NCI-H2196 treated with DMSO at 0.1 percent for 48 hours (cell line): Measurements from ENCODE around the gene OBSCN.
"Not testable (repeated sequence)": the region's sequence is repeated elsewhere in the genome, so short reads cannot be mapped to it uniquely, and the experiment has no call there.

Experiments
- DNase-seq: peaks from one replicate; lab custom pipeline; 2025; ENCODE audit not compliant: unreplicated experiment; lab: John Stamatoyannopoulos, UW

OBSCN gene

GRCh38 chr1:228259368-228259894, 51.6 kb downstream of the OBSCN start:
- DNase-seq, result no peak

- DNase-seq, result no peak
These were observed 52.1 kb downstream of the OBSCN start for GRCh38 chr1:228259951-228260350.

DNA sequence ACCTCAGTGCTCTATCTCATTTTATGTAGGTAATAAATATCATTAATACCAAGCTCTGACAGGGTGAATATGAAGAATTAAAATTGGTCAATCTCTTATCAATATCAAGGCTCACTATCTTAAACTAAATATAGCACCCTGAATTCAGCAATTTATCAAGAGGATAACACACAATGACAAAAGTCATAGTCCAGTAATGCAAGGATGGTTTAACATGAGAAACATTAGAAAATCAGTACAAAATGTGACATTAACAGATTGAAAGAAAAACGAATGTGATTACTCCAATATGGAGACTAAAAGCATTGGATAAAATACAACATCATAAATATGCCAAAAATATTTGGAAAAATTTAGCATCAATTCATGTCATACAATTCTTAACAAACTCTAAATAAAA, 53.9 kb downstream of the OBSCN start:
- no peak for DNase-seq

GRCh38 chr1:228262475-228262874, 54.6 kb downstream of the OBSCN start:
- DNase-seq, result no peak

GRCh38 chr1:228263636-228264035, 55.8 kb downstream of the OBSCN start:
- DNase-seq, result no peak

- no peak for DNase-seq
These were observed 56.4 kb downstream of the OBSCN start for GRCh38 chr1:228264090-228264829.

GRCh38 chr1:228265167-228265566, 57.3 kb downstream of the OBSCN start:
- no peak for DNase-seq

- DNase-seq, result no peak
These were observed 60.4 kb downstream of the OBSCN start for GRCh38 chr1:228267962-228268880.

- no peak for DNase-seq
These were observed 61.0 kb downstream of the OBSCN start for GRCh38 chr1:228268881-228269265.

DNA sequence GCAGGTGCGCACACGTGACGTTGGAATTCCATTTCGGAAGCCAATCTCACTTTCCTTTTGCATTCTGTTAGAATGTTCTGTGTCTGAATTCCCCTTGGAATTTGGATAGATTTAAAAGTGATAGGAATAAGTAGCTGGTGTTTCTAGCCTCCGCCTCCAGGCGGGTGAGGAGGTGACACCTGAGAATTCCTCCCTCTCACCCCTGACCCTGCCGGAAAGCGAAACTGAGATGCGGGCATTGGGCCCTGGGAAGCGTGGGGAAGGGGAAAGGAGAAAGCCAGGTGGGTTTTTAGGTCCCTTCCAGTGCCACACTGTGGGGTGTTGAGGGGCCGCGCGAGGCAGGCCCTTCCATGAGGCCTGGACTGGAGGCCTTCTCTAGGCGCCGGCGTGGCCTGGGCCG, 61.6 kb downstream of the OBSCN start:
- not testable (repeated sequence) for DNase-seq

DNA sequence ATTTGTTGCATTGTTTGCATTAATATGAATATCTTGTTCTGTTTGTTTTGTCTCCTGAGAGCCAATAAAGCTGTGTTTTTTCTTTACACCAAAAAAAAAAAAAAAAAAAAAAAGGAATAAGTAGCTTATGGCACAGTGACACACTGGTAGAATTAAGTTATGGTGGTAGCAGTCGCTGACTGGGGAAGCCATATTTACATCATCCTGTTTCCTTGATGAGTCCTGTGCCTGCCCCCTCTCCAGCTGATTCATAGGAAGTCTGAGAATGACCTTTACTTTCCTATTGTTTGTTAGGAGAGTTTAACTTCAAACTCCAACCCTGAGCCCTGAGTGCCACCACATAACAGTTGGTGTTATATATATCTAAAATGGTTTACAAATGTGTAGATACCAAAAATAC, 62.2 kb downstream of the OBSCN start:
- no peak for DNase-seq

- DNase-seq, result no peak
These were observed 63.9 kb downstream of the OBSCN start for GRCh38 chr1:228271701-228272251.

DNA sequence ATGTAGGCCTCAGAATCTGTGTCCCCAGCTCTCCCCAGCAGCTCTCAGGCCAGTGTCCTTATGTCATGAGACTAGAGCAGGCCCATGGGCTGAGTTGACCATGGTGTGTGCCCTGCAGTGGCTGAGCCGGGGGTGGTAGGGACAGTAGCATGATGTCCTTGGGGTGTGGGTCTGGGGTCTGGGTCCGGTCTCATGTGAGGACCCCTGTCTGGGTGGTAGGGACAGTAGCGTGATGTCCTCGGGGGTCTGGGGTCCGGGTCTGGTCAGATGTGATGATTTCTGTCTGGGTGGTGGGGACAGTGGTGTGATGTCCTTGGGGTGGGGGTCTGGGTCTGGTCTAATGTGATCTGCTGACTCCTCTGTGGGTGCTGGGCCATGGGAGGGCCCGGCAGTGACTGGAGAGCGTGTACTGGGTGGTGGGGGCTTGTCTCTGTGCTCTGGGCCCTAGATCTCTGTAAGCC, 64.5 kb downstream of the OBSCN start:
- no peak for DNase-seq

GRCh38 chr1:228272831-228273571, 65.2 kb downstream of the OBSCN start:
- no peak for DNase-seq

- DNase-seq, result no peak
These were observed 66.0 kb downstream of the OBSCN start for GRCh38 chr1:228273720-228274451.

GRCh38 chr1:228274452-228275178, 66.8 kb downstream of the OBSCN start:
- DNase-seq, result no peak

DNA sequence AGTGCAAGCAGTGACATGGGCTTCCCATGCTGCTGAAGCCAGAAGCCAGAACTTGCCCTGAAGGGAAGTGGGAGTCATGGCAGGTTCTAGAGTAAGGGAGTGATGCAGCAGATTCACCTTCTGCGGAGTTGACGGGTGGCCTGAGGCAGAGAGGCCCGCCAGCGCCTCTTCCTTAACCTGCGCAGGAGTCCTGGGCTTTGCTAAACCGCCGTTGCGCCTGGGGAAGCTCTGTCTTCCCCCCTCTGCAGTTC, 67.3 kb downstream of the OBSCN start:
- no peak for DNase-seq

DNA sequence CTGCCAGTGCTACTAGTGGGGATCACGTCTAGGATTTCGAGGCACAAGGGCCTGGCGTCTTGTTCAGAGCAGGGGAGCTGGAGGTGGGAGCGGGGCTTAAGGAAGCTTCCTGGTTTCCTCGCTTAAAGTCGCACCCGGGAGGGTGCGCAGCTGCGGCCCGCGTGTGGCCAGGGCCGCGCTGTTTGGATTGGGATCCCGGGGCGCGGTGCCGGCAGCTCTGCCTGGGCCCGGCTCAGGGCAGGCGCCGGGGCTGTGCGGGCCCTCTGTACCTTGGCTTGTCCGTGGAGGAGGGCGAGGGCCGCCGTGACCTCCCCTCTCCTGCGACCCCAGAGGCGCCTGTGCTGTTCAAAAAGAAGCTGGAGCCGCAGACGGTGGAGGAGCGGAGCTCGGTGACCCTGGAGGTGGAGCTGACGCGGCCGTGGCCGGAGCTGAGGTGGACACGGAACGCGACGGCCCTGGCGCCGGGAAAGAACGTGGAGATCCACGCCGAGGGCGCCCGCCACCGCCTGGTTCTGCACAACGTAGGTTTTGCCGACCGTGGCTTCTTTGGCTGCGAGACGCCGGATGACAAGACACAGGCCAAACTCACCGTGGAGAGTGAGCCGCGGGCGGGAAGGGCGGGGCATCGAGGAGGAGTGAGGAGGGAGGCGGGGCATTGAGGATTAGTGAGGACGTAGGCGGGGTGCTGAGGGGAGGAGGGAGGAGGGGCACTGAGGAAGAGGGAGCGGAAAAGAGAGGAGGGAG, 67.8 kb downstream of the OBSCN start:
- no peak for DNase-seq

DNA sequence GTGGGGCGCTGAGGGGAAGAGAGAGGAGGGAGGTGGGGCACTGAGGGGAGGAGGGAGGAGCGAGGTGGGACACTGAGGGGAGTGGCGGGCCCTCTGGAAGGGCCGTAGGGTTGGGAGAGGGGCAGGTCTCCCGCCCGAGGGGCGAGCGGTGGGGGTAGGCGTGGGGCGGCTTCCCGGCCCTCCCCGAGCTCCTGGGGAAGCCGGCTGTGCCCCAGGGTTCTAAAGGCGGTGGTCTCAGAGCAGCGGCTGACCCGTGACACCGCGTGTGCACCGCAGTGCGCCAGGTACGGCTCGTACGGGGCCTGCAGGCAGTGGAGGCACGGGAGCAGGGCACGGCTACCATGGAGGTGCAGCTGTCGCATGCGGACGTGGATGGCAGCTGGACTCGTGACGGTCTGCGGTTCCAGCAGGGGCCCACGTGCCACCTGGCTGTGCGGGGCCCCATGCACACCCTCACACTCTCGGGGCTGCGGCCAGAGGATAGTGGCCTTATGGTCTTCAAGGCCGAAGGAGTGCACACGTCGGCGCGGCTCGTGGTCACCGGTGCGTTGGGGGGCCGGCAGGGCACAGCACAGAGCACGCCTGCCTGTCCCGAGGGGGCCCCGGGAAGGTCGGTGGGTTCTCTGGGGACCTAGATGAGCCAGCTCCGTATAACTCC, 68.5 kb downstream of the OBSCN start:
- no peak for DNase-seq
